ENCODE data around the gene FREY1. TPM values are rescaled to one million over a fixed set of nuclear protein-coding genes. Genes with fewer than 3 reads are reported as not detected.

Gene FREY1
- total and polyA plus RNA-seq, 2 of the 4 experiments (the other 2 are of a cell fraction): 0.21 TPM; not detected in 1

DNA sequence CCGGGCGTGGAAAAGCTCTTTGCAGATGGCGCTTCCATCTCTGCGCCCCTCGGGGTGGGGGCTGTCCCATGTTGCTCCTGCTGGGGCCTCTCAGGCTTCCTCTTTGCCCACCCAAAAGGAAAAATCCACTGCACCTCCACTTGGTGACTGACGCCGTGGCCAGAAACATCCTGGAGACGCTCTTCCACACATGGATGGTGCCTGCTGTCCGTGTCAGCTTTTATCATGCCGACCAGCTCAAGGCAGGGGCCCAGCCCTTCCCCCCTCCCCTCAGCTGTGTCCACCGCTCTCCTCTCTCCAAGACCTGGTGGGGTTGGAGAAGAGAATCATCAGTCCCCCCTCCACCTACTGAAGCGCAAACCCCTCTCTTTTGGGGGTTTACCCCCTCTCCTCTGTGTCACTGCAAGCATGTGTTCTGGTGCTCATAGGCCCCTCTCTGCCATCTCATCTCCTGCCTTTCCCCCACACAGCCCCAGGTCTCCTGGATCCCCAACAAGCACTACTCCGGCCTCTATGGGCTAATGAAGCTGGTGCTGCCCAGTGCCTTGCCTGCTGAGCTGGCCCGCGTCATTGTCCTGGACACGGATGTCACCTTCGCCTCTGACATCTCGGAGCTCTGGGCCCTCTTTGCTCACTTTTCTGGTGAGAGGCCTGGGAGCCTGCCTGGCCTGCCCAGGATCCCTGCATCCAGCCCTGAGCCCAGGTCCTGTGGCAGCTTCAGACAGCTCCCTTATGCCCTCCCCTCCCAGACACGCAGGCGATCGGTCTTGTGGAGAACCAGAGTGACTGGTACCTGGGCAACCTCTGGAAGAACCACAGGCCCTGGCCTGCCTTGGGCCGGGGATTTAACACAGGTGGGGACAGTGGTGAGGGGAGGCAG lies 17.2 kb upstream of the FREY1 start:
- Histone ChIP-seq H4K20me1 (ENCODE audit: insufficient read depth, low read length) (no peaks in the 10 kb centered on the region; the same call in none of the 2 replicates), H3K56ac (ENCODE audit: extremely low read depth, insufficient read depth, low read length) (no peak overlapping the region), H2BK120ac (ENCODE audit: low read depth, low read length) (no peak overlapping the region), H4K91ac (ENCODE audit: insufficient read depth, low read depth, low read length) (no peak overlapping the region), H3K79me1 (ENCODE audit: low read depth in 1 of 2, low read length in 2 of 2) (no peaks in the 10 kb centered on the region), H3K4me3 (ENCODE audit: insufficient read depth, low read depth, low read length) (no peak overlapping the region), H3K23ac (ENCODE audit: low read depth, low read length) (no peak overlapping the region), H3K4me1 (ENCODE audit: control insufficient read depth, insufficient read depth, low read length) (no peaks in the 10 kb centered on the region), H3K9ac (ENCODE audit: low read depth, low read length) (no peak overlapping the region), H3K9me1 (ENCODE audit: insufficient read depth, low read length) (0 out of 2 replicates have a peak, but pooled peaks cover 1% of the 10 kb centered on the region), H2BK5ac (ENCODE audit: low read depth, low read length, poor library complexity, severe bottlenecking) (no peak overlapping the region), H2AK9ac (replicated peaks; ENCODE audit: low read depth, low read length, poor library complexity) (no peak overlapping the region), H3K14ac (replicated peaks; ENCODE audit: low read depth, low read length) (no peak overlapping the region), H3K9me3 (ENCODE audit: control insufficient read depth, insufficient read depth, low read length) (no peaks in the 10 kb centered on the region), H2BK20ac (ENCODE audit: low read depth, low read length) (no peak overlapping the region), H3K36me3 (ENCODE audit: control insufficient read depth, insufficient read depth, low read length) (no peaks in the 10 kb centered on the region), H4K8ac (ENCODE audit: low read depth in 2 of 2, low read length in 2 of 2) (no peak overlapping the region), H3K27me3 (ENCODE audit: control insufficient read depth, insufficient read depth, low read length) (peaks cover 47% of the 10 kb centered on the region), H3K4me2 (ENCODE audit: low read depth, low read length) (no peak overlapping the region), H2AFZ (replicated peaks; ENCODE audit: low read length, poor library complexity) (no peak overlapping the region), H2AK5ac (ENCODE audit: low read depth, low read length) (no peak overlapping the region), H3K18ac (ENCODE audit: low read depth, low read length) (no peak overlapping the region), H2BK15ac (ENCODE audit: low read depth, low read length) (no peak overlapping the region), H3K27ac (ENCODE audit: insufficient read depth, low read length) (no peak overlapping the region), H4K5ac (ENCODE audit: low read depth, low read length) (no peak overlapping the region), H3K4ac (ENCODE audit: low read depth, low read length) (no peak overlapping the region)
- ChIA-PET POLR2A (ENCODE audit: unreplicated experiment) (no interaction called here), CTCF (interaction anchor here (0.7 kb wide), 1 partner anchor 82 kb away, joined by 3 read pairs; no protein-coding TSS in a partner anchor)
- ATAC-seq (ENCODE audit: low read depth): no peak
- in situ Hi-C loops (cut with MboI; ENCODE audit: low sequenced_read_pairs) (no loop called here), intact Hi-C loops (cut with micrococcal nuclease) (no loop called here), dilution Hi-C loops (cut with HindIII; ENCODE audit: low sequenced_read_pairs, unreplicated experiment) (no loop called here)
- DNase-seq: no peak
- no TSS peak for BruUV-seq (replicated peaks)
- WGBS, 2 experiments (ENCODE audit: extremely low coverage in 2 of 2, insufficient read length in 1 of 2): 93% methylated on average over 6 of the region's 22 CpGs; no CpG with 5 or more reads in 1 of the 2 experiments
- no peak for TF ChIP-seq RCOR1 (IDR thresholded peaks at IDR 0.05; ENCODE audit: insufficient replicate concordance, low read length)
- no peak for TF ChIP-seq CEBPB (IDR thresholded peaks at IDR 0.05; ENCODE audit: low read depth, low read length)
- no peak for TF ChIP-seq BHLHE40 (IDR thresholded peaks at IDR 0.05; ENCODE audit: low read depth, low read length)
- TF ChIP-seq, protein P1, sequence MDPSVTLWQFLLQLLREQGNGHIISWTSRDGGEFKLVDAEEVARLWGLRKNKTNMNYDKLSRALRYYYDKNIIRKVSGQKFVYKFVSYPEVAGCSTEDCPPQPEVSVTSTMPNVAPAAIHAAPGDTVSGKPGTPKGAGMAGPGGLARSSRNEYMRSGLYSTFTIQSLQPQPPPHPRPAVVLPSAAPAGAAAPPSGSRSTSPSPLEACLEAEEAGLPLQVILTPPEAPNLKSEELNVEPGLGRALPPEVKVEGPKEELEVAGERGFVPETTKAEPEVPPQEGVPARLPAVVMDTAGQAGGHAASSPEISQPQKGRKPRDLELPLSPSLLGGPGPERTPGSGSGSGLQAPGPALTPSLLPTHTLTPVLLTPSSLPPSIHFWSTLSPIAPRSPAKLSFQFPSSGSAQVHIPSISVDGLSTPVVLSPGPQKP (IDR thresholded peaks at IDR 0.05; ENCODE audit: borderline replicate concordance, low read depth, low read length): no peak
- no peak for TF ChIP-seq MAFK (IDR thresholded peaks at IDR 0.05; ENCODE audit: low read depth, low read length)
- no peak for TF ChIP-seq FOS (IDR thresholded peaks at IDR 0.05; ENCODE audit: low read depth, low read length)
- no peak for TF ChIP-seq POLR2A (IDR thresholded peaks at IDR 0.05; ENCODE audit: low read depth, low read length)
- TF ChIP-seq SMC3 (IDR thresholded peaks at IDR 0.05; ENCODE audit: low read depth, low read length): no peak
- no peak for TF ChIP-seq NFE2L2 (IDR thresholded peaks at IDR 0.05; ENCODE audit: low read depth, low read length)
- TF ChIP-seq, protein P2, sequence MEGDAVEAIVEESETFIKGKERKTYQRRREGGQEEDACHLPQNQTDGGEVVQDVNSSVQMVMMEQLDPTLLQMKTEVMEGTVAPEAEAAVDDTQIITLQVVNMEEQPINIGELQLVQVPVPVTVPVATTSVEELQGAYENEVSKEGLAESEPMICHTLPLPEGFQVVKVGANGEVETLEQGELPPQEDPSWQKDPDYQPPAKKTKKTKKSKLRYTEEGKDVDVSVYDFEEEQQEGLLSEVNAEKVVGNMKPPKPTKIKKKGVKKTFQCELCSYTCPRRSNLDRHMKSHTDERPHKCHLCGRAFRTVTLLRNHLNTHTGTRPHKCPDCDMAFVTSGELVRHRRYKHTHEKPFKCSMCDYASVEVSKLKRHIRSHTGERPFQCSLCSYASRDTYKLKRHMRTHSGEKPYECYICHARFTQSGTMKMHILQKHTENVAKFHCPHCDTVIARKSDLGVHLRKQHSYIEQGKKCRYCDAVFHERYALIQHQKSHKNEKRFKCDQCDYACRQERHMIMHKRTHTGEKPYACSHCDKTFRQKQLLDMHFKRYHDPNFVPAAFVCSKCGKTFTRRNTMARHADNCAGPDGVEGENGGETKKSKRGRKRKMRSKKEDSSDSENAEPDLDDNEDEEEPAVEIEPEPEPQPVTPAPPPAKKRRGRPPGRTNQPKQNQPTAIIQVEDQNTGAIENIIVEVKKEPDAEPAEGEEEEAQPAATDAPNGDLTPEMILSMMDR (conservative IDR thresholded peaks at IDR 0.05; ENCODE audit: low read depth, low read length): no peak
- TF ChIP-seq RAD21 (IDR thresholded peaks at IDR 0.05; ENCODE audit: low read length): no peak
